Measurements from ENCODE around the gene TTC39B. TPM values are rescaled to one million over a fixed set of nuclear protein-coding genes. Genes with fewer than 3 reads are reported as not detected.

TTC39B gene
- total RNA-seq, 4 donors from 2014 or later = 23.3 to 62.8 (median 38.1) TPM

DNA sequence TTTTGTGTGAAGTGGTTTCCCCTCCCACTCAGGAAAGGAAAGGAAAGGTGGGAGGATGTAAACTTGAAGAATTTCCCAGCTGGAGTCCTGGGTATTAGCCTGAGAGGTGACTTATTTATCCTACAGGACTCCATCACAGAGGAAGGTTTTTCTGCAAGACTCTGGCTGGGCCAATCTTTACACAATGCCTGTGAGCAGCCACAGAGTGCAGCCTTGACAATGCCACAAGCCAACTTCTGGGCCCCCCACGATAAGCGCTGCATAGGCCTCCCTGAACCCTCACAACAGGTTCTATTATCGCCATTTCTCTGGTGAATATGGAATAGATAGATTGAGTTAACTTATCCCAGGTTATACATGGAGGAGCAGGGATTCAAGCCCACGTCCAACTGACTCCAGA is 12.4 kb downstream of the TTC39B start:
- Histone ChIP-seq H3K9me3 (no peaks in the 10 kb centered on the region), H3K36me3 (no peaks in the 10 kb centered on the region), H3K4me1 (peaks cover 11 to 44% (median 29%) of the 10 kb centered on the region in 4 donors), H3K27ac (peak overlapping the region; percentile 79 to 90 (median 86)), H3K27me3 (no peaks in the 10 kb centered on the region), H3K4me3 (no peak overlapping the region)
- intact Hi-C loops (cut with DNase I; ENCODE audit: low total_unique reads) (no loop called here), in situ Hi-C loops (cut with MboI; ENCODE audit: low pct_ligation_motif_present in 1 of 4, low pct_unique_long_range_greater_than_20kb in 1 of 4, low sequenced_read_pairs in 3 of 4) (loop anchor here in 1 of 4 donors (25.0 kb wide), 1 partner anchor 118 kb away; the partner anchor contains the start of gene SNAPC3)
- DNase-seq = no peak
- WGBS, 2 donors (ENCODE audit: low coverage in 1 of 2) = 96 to 100% methylated on average over 1 to 4 of the region's 4 CpGs
- TF ChIP-seq, protein P1, sequence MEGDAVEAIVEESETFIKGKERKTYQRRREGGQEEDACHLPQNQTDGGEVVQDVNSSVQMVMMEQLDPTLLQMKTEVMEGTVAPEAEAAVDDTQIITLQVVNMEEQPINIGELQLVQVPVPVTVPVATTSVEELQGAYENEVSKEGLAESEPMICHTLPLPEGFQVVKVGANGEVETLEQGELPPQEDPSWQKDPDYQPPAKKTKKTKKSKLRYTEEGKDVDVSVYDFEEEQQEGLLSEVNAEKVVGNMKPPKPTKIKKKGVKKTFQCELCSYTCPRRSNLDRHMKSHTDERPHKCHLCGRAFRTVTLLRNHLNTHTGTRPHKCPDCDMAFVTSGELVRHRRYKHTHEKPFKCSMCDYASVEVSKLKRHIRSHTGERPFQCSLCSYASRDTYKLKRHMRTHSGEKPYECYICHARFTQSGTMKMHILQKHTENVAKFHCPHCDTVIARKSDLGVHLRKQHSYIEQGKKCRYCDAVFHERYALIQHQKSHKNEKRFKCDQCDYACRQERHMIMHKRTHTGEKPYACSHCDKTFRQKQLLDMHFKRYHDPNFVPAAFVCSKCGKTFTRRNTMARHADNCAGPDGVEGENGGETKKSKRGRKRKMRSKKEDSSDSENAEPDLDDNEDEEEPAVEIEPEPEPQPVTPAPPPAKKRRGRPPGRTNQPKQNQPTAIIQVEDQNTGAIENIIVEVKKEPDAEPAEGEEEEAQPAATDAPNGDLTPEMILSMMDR (IDR thresholded peaks at IDR 0.05) = no peak
- TF ChIP-seq EP300 (IDR thresholded peaks at IDR 0.05; ENCODE audit: low read depth) (no peak), POLR2AphosphoS5 (IDR thresholded peaks at IDR 0.05) (no peak), POLR2A (IDR thresholded peaks at IDR 0.05) (no peak)

DNA sequence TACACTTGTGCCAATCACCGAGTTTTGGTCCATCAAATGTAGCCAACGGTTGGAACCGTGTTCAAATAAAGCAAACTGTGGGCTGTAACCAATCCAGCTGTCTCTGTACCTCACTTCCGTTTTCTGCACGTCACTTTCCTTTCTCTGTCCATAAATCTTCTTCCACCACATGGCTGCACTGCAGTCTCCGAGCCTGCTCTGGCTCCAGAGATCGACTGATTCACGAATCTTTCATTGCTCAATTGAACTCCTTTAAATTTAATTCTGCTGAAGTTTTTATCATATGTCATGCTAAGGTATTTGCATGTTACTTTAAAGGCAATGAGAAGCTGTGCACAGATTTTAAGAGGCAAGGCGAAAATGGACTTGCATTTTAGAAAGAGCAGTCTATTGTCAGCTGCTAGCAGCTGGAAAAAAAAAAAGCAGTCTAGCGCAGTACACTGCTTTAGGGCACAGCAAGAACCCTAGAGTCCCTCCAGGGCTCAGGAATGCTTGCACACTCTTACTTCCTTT is 13.2 kb downstream of the TTC39B start:
- no peaks in the 10 kb centered on the region for H3K36me3 ChIP-seq
- DNase-seq = no peak
- in situ Hi-C loops (cut with MboI; ENCODE audit: low pct_ligation_motif_present in 1 of 4, low pct_unique_long_range_greater_than_20kb in 1 of 4, low sequenced_read_pairs in 3 of 4) = loop anchor here in 1 of 4 donors (25.0 kb wide), 1 partner anchor 118 kb away; the partner anchor contains the start of gene SNAPC3
- peaks cover 11 to 44% (median 29%) of the 10 kb centered on the region in 4 donors for H3K4me1 ChIP-seq
- no peaks in the 10 kb centered on the region for H3K27me3 ChIP-seq
- H3K4me3 ChIP-seq = no peak overlapping the region
- no peak for TF ChIP-seq EP300 (IDR thresholded peaks at IDR 0.05; ENCODE audit: low read depth)
- H3K27ac ChIP-seq = peak overlapping the region; percentile 79 to 90 (median 86)
- no peaks in the 10 kb centered on the region for H3K9me3 ChIP-seq
- 30 to 50% methylated on average over 9 to 10 of the region's 10 CpGs for WGBS, 2 donors (ENCODE audit: low coverage in 1 of 2)
- intact Hi-C loops (cut with DNase I; ENCODE audit: low total_unique reads) = no loop called here

DNA sequence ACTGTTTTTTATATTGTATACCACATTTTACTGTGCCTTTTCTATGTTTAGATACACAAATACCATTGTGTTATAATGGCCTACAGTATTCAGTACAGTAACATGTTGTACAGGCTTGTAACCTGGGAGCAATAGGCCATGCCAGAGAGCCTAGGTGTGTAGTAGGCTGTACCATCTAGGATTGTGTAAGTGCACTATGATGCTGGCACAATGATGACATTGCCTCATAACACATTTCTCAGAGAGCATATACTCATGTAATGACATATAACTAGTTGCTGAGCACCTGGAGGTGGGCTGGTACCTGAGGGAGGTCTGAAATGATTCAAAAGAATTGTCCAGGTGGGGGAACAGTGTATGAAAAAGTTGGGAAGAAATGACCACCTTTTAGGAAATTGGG is 13.9 kb downstream of the TTC39B start:
- Histone ChIP-seq H3K4me1 (peaks cover 11 to 44% (median 29%) of the 10 kb centered on the region in 4 donors), H3K4me3 (no peak overlapping the region), H3K36me3 (no peaks in the 10 kb centered on the region), H3K9me3 (no peaks in the 10 kb centered on the region), H3K27me3 (no peaks in the 10 kb centered on the region), H3K27ac (peak overlapping the region in 1 of 4 donors; percentile 90)
- TF ChIP-seq EP300 (IDR thresholded peaks at IDR 0.05; ENCODE audit: low read depth) = no peak
- no peak for TF ChIP-seq POLR2AphosphoS5 (IDR thresholded peaks at IDR 0.05)
- TF ChIP-seq, protein P1 (IDR thresholded peaks at IDR 0.05) = no peak
- TF ChIP-seq POLR2A (IDR thresholded peaks at IDR 0.05) = no peak
- in situ Hi-C loops (cut with MboI; ENCODE audit: low pct_ligation_motif_present in 1 of 4, low pct_unique_long_range_greater_than_20kb in 1 of 4, low sequenced_read_pairs in 3 of 4) (loop anchor here in 1 of 4 donors (25.0 kb wide), 1 partner anchor 119 kb away; the partner anchor contains the start of gene SNAPC3), intact Hi-C loops (cut with DNase I; ENCODE audit: low total_unique reads) (no loop called here)
- DNase-seq = no peak

GRCh38 chr9:15289603-15290002 is 17.4 kb downstream of the TTC39B start:
- no peak overlapping the region for H3K27ac ChIP-seq
- TF ChIP-seq EP300 (IDR thresholded peaks at IDR 0.05; ENCODE audit: low read depth) (no peak), POLR2AphosphoS5 (IDR thresholded peaks at IDR 0.05) (no peak), POLR2A (IDR thresholded peaks at IDR 0.05) (no peak)
- TF ChIP-seq, protein P1 (IDR thresholded peaks at IDR 0.05) = no peak

More at GRCh38 chr9:15289603-15290002, 17.4 kb downstream of the TTC39B start:
- no peak overlapping the region for H3K4me3 ChIP-seq
- WGBS, 2 donors (ENCODE audit: low coverage in 1 of 2) = 78 to 90% methylated on average over 3 to 5 of the region's 5 CpGs
- no peak for DNase-seq
- in situ Hi-C loops (cut with MboI; ENCODE audit: low pct_ligation_motif_present in 1 of 4, low pct_unique_long_range_greater_than_20kb in 1 of 4, low sequenced_read_pairs in 3 of 4) (loop anchor here in 1 of 4 donors (25.0 kb wide), 1 partner anchor 123 kb away; the partner anchor contains the start of gene SNAPC3), intact Hi-C loops (cut with DNase I; ENCODE audit: low total_unique reads) (no loop called here)
- H3K27me3 ChIP-seq = no peaks in the 10 kb centered on the region
- H3K4me1 ChIP-seq = peaks cover under 1 to 35% (median 18%) of the 10 kb centered on the region in 4 donors
- no peaks in the 10 kb centered on the region for H3K36me3 ChIP-seq
- no peaks in the 10 kb centered on the region for H3K9me3 ChIP-seq

Data from transverse colon (tissue), 4 donors.